HG03135 (cell line): ENCODE measurements around the gene FRMD4A.

Experiments used
- ATAC-seq: cut with Tn5 transposase; IDR thresholded peaks from one replicate; pipeline ENCODE4 v1.9.1; 2021; ENCODE audit warnings: mild to moderate bottlenecking, moderate library complexity; ENCODE audit not compliant: unreplicated experiment

FRMD4A gene

GRCh38 chr10:13669182-13669855, 661.4 kb downstream of the FRMD4A start:
- no peak for ATAC-seq

- no peak for ATAC-seq
Observed at GRCh38 chr10:13668126-13668525, 662.6 kb downstream of the FRMD4A start.

GRCh38 chr10:13665516-13666262, 665.0 kb downstream of the FRMD4A start:
- ATAC-seq = no peak

GRCh38 chr10:13661256-13661655, 669.5 kb downstream of the FRMD4A start:
- no peak for ATAC-seq

- ATAC-seq = no peak
Observed at GRCh38 chr10:13660551-13660920, 670.2 kb downstream of the FRMD4A start.

GRCh38 chr10:13659887-13660550, 670.7 kb downstream of the FRMD4A start:
- ATAC-seq = no peak

GRCh38 chr10:13658871-13659685, 671.6 kb downstream of the FRMD4A start:
- no peak for ATAC-seq

GRCh38 chr10:13658264-13658663, 672.5 kb downstream of the FRMD4A start:
- ATAC-seq = no peak

GRCh38 chr10:13657101-13657680, 673.5 kb downstream of the FRMD4A start:
- ATAC-seq = no peak

- ATAC-seq = no peak
Observed at GRCh38 chr10:13656337-13657100, 674.2 kb downstream of the FRMD4A start.

GRCh38 chr10:13654846-13655245, 675.9 kb downstream of the FRMD4A start:
- no peak for ATAC-seq

- ATAC-seq = no peak
Observed at GRCh38 chr10:13654118-13654830, 676.5 kb downstream of the FRMD4A start.

- ATAC-seq = no peak
Observed at GRCh38 chr10:13652860-13653259, 677.9 kb downstream of the FRMD4A start.

- ATAC-seq = no peak
Observed at GRCh38 chr10:13651969-13652720, 678.6 kb downstream of the FRMD4A start.

- ATAC-seq = no peak
Observed at GRCh38 chr10:13650961-13651360, 679.8 kb downstream of the FRMD4A start.

- no peak for ATAC-seq
Observed at GRCh38 chr10:13649844-13650520, 680.7 kb downstream of the FRMD4A start.

GRCh38 chr10:13648425-13648824, 682.3 kb downstream of the FRMD4A start:
- ATAC-seq = no peak

GRCh38 chr10:13644866-13645265, 685.9 kb downstream of the FRMD4A start:
- ATAC-seq = no peak
